ENCODE data around the gene ZG16B. TPM values are rescaled to one million over a fixed set of nuclear protein-coding genes. Genes with fewer than 3 reads are reported as not detected.

ZG16B gene
- total and polyA plus RNA-seq, 8 donors, result 0.27 to 1.4 (median 0.63) TPM

DNA sequence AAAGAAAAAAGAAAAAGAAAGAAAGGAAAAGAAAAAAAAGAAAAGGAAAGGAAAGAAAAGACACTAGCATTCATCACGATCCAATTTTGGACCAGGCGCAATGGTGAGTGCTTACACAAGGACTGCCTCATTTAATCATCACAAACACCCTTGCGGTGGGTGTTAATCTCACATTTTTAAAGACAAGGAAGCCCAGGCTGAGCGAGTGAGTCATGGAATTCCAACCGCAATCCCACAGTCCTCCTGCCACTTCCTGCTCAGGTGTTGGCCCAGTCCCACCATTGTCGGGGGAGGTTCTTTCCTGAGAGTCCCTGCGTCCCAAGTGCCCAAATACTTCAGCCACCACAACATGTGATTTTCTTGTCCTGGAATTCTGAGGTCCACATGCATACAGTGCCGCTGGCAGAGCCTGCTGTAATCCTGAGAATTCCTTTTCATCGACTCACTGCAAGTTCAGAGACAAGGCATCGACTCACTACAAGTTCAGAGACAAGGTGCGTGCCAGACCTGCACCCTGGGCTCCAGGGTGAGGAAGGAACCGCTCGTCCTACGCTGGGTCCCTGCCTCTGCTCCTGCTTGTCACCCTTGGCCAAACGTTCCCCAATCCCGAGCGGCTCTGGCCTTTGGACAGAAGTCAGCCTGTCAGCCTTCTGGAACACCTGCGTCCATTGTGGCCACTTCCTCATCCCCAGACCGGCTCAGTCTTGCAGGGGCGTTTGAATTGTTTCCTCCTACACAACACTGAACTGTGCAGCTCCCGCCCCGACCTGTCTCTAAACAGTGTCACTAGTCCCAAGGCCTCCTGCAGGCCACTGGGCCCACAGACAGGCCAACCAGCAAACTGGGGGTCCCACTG, 5.8 kb downstream of the ZG16B start:
- Histone ChIP-seq H3K27me3 (peaks cover 0 to 6% of the 10 kb centered on the region in 2 donors), H3K36me3 (no peaks in the 10 kb centered on the region), H3K4me1 (no peaks in the 10 kb centered on the region), H3K9me3 (no peaks in the 10 kb centered on the region), H3K27ac (peak overlapping the region; percentile 56 to 68), H3K4me3 (no peak overlapping the region)
- DNase-seq, result peak in 2 of 4 donors; percentile 57 to 75
- intact Hi-C loops (cut with DNase I), result no loop called here
- peak; percentile 83 for ATAC-seq
- TF ChIP-seq, protein P1, sequence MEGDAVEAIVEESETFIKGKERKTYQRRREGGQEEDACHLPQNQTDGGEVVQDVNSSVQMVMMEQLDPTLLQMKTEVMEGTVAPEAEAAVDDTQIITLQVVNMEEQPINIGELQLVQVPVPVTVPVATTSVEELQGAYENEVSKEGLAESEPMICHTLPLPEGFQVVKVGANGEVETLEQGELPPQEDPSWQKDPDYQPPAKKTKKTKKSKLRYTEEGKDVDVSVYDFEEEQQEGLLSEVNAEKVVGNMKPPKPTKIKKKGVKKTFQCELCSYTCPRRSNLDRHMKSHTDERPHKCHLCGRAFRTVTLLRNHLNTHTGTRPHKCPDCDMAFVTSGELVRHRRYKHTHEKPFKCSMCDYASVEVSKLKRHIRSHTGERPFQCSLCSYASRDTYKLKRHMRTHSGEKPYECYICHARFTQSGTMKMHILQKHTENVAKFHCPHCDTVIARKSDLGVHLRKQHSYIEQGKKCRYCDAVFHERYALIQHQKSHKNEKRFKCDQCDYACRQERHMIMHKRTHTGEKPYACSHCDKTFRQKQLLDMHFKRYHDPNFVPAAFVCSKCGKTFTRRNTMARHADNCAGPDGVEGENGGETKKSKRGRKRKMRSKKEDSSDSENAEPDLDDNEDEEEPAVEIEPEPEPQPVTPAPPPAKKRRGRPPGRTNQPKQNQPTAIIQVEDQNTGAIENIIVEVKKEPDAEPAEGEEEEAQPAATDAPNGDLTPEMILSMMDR (IDR thresholded peaks at IDR 0.05), result no peak

DNA sequence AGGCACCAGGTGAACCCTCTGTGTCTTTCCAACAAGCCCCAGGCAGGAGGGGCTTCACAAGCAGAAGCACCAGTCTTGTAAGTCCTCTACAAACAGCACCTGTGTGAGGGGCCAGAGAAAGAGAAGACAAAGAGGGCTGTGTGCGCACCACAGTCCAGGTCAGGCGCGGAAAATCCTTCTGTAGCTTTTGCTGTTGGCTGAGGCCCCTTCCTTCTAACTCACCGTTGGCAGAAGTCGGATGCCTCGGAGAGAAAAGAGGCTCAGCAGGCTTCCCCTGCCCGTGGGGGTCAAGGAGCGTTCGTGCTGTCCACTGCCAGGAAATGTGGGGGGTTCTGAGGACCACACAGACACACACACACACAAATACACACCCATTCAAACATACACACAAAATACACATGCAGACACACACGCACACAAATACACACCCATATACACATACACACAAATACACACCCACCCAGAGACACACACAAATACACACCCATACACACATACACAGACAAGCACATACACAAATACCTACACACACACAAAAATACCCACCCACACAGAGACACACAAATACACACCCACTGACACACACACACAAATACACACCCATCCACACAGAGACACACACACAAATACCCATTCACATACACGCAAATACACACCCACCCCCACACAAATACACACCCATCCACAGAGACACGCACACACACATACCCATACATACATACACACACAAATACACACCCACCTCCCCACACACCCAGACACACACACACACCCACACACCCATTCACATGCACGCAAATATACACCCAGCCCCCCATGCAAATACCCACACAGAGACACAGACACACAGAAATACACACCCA, 6.8 kb downstream of the ZG16B start:
- peaks cover 0 to 6% of the 10 kb centered on the region in 2 donors for H3K27me3 ChIP-seq
- TF ChIP-seq, protein P1 (IDR thresholded peaks at IDR 0.05), result no peak
- H3K9me3 ChIP-seq, result no peaks in the 10 kb centered on the region
- H3K4me1 ChIP-seq, result peaks cover 3 to 7% of the 10 kb centered on the region in 2 donors
- H3K27ac ChIP-seq, result peak overlapping the region; percentile 56 to 68
- DNase-seq (no peak), ATAC-seq (no peak)
- no peaks in the 10 kb centered on the region for H3K36me3 ChIP-seq
- H3K4me3 ChIP-seq, result no peak overlapping the region
- intact Hi-C loops (cut with DNase I), result no loop called here

DNA sequence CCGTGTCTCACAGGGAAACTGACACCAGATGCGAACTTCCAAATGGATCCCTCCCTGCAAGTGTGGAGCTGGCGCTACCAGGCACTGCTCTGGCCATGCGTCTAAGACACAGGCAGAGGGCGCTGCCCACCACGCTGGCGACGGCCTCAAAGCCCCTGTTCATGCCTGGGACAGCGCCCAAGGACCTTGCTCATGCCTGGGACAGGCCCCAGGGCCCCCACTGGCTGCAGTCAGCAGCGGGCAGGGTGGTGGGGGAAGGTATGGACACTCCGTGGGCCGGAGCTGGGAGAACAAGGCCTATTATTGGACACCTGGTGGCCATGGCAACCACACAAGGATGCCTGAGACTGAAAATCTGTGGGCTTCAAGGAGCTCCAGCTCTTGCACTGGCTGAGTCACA, 8.8 kb downstream of the ZG16B start:
- Histone ChIP-seq H3K4me3 (no peak overlapping the region), H3K27me3 (peaks cover 0 to 6% of the 10 kb centered on the region in 2 donors), H3K27ac (no peak overlapping the region), H3K4me1 (peaks cover 6 to 18% of the 10 kb centered on the region in 2 donors), H3K36me3 (no peaks in the 10 kb centered on the region), H3K9me3 (no peaks in the 10 kb centered on the region)
- peak in 3 of 4 donors; percentile 64 to 88 (median 78) for DNase-seq
- intact Hi-C loops (cut with DNase I), result no loop called here
- TF ChIP-seq, protein P1 (IDR thresholded peaks at IDR 0.05), result peak; percentile 60 to 76
- ATAC-seq, result peak; percentile 82

DNA sequence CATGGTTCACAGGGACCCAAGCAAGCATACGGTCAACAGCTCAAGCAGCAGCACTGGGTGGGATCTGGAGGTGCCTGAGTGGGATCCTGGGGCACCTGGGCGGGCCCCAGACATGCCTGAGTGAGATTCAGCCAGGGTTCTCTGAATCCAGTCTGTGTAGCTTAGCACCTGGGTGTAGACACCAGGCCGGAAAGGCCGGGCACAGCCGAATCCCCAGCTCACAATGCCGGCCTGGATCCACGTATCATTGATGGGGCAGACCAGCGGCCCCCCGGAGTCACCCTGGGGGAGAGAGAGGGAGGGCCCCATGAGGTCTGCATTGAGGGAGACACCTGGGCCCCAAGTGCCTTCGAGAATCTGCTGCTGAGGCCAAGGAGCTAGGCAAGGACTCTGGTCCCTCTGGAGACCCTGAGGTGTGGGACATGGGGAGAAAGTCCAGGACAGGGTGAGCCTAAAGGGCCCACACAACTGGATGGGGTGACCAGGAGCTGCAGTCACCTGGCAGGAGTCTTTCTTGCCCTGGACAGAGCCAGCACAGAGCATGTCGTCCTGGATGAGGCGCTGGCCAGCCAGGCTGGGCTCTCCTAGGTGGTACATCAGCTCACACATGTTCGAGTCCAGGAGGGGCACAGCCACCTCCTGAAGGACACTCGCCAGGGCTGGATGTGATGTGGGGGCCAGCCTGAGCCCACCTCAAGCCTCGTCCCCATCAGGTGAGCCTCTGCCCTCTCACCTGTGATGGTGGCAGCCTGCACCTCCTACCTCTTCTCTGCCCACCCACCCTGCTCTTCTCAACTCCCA, 9.7 kb downstream of the ZG16B start:
- intact Hi-C loops (cut with DNase I), result no loop called here
- H3K36me3 ChIP-seq, result no peaks in the 10 kb centered on the region
- DNase-seq, result peak in 1 of 4 donors; percentile 46

More for the DNA sequence above, 9.7 kb downstream of the ZG16B start:
- TF ChIP-seq, protein P1 (IDR thresholded peaks at IDR 0.05), result no peak
- Histone ChIP-seq H3K27me3 (peaks cover 0 to 6% of the 10 kb centered on the region in 2 donors), H3K4me1 (peaks cover 6 to 18% of the 10 kb centered on the region in 2 donors), H3K27ac (no peak overlapping the region), H3K9me3 (no peaks in the 10 kb centered on the region), H3K4me3 (no peak overlapping the region)
- ATAC-seq, result no peak
